ENCODE measurements around the gene DNAH10.
"Not testable (repeated sequence)": the region's sequence is repeated elsewhere in the genome, so short reads cannot be mapped to it uniquely, and the experiment has no call there.

The DNAH10 gene

GRCh38 chr12:123937707-123938591 lies 175.8 kb downstream of the DNAH10 start:
- peak; percentile 65 for DNase-seq

- peak; percentile 72 for DNase-seq
Measured at GRCh38 chr12:123938679-123939480, 176.8 kb downstream of the DNAH10 start.

- peak; percentile 33 for DNase-seq
Measured at GRCh38 chr12:123939716-123940626, 177.9 kb downstream of the DNAH10 start.

GRCh38 chr12:123940627-123940966 lies 178.5 kb downstream of the DNAH10 start:
- peak; percentile 40 for DNase-seq

GRCh38 chr12:123941000-123941399 lies 178.9 kb downstream of the DNAH10 start:
- peak; percentile 68 for DNase-seq

GRCh38 chr12:123941624-123942237 lies 179.6 kb downstream of the DNAH10 start:
- DNase-seq: peak; percentile 51

GRCh38 chr12:123942238-123942653 lies 180.1 kb downstream of the DNAH10 start:
- peak; percentile 32 for DNase-seq

- peak; percentile 48 for DNase-seq
Measured at GRCh38 chr12:123942911-123943648, 181.0 kb downstream of the DNAH10 start.

- DNase-seq: peak; percentile 40
Measured at GRCh38 chr12:123943816-123944215, 181.7 kb downstream of the DNAH10 start.

GRCh38 chr12:123944696-123945095 lies 182.6 kb downstream of the DNAH10 start:
- no peak for DNase-seq

GRCh38 chr12:123945287-123946151 lies 183.4 kb downstream of the DNAH10 start:
- no peak for DNase-seq

- no peak for DNase-seq
Measured at GRCh38 chr12:123946152-123946515, 184.0 kb downstream of the DNAH10 start.

GRCh38 chr12:123946516-123947505 lies 184.7 kb downstream of the DNAH10 start:
- DNase-seq: not testable (repeated sequence)

GRCh38 chr12:123947531-123947930 lies 185.4 kb downstream of the DNAH10 start:
- DNase-seq: not testable (repeated sequence)

GRCh38 chr12:123948401-123948795 lies 186.3 kb downstream of the DNAH10 start:
- no peak for DNase-seq

GRCh38 chr12:123948796-123949769 lies 187.0 kb downstream of the DNAH10 start:
- no peak for DNase-seq

GRCh38 chr12:123949770-123950165 lies 187.7 kb downstream of the DNAH10 start:
- DNase-seq: no peak
